Measurements from ENCODE around the gene BTNL9.
A peak's percentile ranks its signal among the peaks of the same experiment; 100 is the strongest.
"Not testable (repeated sequence)": the region's sequence is repeated elsewhere in the genome, so short reads cannot be mapped to it uniquely, and the experiment has no call there.

The BTNL9 gene

DNA sequence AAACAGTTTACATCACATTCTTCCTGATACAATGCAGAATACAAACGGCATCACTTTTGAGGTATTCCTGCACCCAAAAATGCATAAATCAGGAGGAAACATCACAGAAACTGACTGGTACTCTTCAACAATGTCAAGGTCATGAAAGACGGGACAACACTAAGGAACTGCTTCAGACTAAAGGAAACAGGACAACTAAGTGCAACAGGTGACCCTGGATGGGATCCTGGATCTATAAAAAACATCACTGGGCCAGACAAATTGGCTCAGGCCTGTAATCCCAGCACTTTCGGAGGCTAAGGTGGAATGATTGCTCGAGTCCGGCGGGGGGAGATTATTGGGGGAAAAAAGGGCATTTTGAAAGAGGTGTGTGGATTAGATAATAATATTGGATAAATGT lies 22.6 kb downstream of the BTNL9 start:
- DNase-seq, result no peak

DNA sequence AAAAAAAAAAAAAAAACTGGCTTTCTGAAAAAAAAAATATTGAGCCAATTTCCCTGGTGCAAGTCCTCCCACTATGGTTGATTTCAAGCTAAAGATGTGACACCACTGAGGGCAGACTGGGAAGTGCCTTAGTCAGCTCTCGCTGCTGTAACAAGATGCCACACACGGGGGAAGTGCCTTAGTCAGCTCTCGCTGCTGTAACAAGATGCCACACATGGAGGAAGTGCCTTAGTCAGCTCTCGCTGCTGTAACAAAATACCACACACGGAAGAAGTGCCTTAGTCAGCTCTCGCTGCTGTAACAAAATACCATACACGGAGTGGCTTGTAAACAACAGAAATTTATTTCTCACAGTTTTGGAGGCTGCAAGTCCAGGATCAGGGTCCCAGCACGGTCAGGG lies 23.4 kb downstream of the BTNL9 start:
- DNase-seq, result no peak

DNA sequence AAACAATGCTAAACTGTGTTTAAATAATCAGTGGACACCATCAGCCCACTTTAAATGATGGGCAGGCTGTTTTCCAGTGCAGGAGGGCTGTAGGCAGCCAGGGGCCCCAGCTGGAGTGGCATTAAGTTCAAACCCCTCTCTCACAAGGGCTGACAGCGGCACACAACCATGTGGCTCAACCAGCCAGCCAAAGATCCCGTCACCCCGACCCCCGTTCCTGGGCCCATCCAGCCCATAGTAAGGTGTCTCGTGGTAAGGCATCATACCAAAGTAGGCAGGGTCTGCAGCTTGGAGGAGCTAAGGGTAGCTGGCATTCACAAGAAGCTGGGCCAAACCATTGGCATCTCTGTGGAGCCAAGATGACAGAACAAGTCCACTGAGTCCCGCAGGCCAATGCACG lies 24.9 kb downstream of the BTNL9 start:
- DNase-seq, result no peak

DNA sequence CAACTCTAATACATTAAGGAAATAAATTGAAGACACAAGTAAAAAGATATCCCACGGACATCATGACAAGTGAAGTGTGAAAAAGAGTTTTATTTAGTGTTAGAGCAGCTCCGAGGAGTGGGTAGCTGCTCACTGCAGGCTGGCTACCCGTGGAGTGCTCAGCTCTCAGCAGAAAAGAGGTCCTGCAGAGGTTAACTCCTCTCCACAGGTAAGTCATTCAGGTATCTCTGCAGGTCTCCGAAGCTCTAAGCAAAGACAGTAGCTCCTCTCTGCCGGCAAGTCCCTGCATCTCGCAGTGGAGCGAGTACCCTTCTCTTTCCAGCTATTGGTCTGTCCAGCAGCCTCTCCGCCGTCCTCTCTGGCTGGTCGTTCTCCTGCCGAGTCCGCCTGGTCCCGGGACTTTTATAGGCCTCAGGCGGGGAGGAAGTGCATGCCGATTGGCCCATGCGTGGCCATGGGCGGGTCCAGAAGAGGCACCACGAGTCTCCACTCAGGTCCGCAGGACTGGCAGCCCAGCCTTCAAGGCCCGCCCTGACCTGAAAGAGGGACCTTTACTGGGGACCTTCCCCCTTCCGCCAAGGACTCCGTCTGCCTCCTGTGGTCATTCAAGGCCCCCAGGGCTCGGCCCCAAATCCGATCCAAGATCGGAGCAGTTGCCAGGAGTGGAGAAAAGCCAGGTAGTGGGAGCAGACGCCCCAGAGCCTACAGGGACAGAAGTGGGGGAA lies 29.9 kb downstream of the BTNL9 start:
- DNase-seq, result no peak

DNA sequence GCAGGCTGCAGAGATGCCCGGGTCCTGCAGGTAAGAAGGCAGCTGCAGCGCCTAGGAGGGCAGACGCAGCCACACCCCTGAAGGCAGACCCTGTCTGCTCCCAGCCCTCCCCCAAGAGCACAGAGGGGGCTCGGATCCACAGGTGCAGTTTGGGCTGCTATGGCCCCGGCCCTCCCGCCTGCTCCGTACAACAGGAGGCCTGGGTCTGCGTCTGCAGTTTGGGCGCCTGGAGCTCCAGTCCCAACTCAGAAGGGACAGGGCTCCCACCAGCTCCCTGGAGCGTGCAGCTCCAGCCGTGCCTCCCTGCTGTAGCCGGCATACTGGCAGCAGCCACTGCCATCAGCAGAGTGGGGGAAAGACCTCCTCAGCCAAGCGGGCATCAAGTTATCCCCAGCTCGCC lies 30.5 kb downstream of the BTNL9 start:
- DNase-seq, result no peak

DNA sequence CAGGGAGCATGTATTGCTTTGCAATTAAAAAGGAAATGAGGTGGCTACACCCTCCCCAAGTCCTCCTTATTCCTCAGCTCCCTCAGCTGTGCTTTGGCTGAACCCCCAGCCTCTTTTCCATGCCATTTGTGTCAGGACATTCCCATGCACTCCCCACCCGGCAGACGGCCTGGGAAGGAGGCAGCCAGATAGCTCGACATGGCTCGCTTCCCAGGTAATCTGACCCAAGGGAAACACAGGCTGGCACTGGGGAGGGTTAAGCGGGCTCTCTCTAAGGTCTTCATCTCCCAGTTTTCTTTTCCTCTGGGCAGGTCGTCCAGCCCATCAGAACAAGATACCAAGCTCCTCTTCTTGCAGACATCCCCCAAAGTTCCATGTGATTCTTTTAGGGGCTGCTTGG lies 31.2 kb downstream of the BTNL9 start:
- no peak for DNase-seq

DNA sequence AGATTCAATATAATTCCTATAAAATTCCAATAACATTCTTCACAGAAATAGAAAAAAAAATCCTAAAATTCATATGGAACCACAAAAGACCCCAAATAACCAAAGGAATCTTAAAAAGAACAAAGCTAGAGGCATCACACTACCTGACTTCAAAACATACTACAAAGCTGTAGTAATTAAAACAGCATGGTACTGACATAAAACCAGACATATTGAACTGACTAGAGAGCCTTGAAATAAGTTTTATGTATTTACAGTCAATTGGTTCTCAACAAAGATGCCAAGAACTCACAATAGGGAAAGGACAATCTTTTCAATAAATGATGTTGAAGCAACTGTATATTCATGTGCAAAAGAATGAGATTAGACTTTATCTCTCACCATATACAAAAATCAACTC lies 36.9 kb downstream of the BTNL9 start:
- no peak for DNase-seq

DNA sequence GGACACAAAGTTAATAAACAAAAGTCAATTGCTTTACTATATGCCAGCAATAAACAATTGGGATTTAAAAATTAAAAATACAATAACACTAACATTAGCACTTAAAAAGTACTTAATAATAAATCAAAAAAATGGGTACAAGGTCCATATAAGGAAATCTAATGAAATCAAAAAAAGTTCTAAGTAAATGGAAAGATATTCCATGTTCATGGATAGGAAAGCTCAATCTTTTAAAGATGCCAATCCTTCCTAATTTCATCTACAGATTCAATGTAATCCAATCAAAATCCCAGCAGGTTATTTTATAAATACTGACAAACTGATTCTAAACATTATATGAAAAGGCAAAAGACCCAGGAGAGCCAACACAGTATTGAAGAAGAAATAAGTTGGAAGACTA lies 41.9 kb downstream of the BTNL9 start:
- no peak for DNase-seq

DNA sequence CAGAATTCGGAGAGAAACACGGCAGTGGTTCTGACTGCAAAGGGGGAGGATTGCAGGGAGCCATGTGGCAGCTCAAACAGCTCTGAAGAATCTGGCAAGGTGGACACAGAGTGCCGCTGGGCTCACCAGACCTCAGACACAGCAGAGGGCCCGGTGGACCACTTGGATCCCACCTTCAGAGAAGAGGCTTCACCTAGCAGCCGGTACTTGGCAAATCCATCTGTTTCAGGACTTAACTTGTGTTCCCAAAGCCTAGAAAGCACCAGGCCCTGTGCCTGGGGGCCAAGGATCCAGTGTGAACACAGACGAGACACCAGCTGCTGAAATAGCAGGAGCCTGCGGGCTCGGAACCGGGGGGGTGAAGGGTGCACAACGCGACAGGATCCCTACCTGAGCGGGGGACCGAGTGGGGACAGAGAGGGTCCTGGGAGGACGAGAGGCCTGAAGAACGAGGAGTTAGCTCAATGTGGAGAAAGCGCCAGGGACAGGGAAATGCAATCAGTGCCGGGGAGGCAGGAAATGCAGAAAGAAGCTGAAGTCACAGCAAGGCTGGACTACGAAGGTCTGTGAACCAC lies 44.6 kb downstream of the BTNL9 start:
- DNase-seq, result no peak

DNA sequence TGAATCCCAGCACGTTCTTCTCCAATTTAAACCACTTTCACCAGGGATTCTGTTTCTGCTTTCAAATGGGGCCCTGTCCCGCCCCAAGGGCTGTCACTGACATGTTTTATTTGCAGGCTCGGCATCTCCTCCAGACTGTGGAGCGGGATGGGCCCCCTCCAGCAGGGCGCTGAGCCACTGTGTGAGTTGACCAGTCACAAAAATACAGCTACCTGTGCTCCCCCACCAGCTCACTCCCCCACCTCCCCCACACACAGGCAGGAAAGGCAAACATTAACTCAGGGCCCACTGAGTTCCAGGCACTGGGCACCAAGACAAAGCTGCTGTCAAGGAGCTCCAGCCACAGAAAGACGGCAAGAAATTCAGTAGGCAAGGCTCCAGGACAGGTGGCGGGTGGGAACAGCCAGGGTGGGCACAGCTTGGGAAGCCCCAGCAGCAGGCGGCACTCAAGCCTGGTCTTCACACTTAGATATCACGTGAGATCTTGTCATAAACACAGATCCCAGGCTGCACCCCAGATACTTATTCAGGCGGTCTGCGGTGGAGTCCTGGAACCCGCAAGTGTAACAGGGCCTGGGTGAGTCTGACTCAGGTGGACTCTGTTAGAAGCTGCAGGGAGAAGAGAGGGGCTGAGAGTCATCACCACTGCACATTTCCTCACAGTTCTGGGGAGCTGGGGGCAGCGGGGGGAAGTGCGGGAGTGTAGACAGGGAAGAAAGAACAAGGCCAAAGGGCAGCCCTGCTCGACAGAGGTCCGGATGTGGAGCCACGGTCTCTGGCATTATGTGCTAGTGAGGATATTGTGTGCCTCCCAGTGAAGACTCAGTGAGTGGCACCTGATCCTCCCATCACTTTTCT lies 46.2 kb downstream of the BTNL9 start:
- no peak for DNase-seq

DNA sequence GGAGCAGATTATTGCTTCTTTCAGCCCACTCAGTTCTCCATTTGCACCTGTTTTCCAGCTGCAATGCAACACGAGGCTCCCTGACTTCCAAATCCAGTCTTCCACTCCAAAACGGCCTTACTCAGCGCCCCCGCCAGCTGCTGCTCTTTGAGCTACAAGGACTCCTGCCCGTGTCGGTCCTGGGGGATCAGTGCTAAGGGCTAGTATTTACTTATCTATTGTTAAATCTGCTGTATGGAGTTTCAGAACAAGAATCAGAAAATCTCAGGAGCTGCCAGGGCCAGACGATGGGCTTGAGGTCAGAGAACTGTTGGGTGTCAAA lies 46.8 kb downstream of the BTNL9 start:
- no peak for DNase-seq

DNA sequence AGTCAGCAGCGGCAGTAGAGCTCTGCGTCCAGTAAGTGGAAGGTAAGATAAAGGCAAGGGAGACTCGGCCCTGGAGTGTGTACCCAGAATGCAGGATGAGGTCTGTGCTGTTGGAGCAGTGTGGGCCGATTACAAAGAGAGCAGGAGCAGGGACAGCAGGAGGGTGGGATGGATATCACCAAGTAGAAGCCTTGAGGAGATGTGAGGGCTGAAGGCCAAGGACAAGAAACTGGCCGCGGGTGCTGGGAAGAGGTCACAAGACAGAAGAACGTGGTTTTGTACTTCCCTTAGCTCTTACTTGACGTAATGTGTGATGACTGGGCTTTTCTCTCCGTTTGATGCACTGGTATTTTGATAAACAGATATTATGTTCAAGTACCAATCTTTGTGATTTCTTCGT lies 47.2 kb downstream of the BTNL9 start:
- no peak for DNase-seq

DNA sequence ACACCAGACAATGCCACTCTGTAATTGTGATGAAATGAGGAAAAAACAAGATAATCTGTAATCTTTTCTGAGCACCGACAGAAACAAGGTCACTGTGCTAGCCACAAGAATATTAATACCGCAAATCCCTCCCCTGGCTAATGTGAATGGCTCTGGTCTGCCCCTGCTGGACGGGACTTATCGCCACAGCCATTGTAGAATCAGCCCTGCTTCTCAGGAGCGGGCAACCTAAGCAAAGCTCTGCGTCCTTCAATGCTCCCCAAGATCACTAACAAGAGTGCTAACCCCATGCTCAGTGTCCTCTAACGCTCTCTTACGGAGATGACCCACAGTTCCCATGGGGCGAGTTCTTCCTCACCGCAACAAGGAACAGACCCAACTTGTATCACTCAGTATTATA lies 48.2 kb downstream of the BTNL9 start:
- DNase-seq, result peak; percentile 11

DNA sequence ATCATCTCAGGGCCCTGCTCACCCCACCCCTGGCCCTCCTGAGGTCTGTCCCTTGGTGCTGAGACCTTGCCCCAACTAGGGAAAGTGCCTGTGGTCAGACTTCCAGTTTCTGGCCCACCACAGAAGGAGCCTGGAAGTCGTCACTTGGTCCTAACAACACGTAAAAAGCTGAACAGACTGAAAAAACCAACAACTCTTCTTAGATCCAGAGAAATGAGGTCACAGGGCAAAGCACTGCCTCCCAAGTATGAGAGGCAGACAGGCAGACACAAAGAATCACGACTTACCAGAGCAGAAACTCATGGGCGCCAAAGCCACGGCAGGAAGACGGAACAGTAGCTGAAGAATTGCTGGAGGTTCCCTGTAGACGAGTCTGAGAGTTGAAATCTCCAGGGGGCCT lies 52.4 kb downstream of the BTNL9 start:
- DNase-seq, result no peak

DNA sequence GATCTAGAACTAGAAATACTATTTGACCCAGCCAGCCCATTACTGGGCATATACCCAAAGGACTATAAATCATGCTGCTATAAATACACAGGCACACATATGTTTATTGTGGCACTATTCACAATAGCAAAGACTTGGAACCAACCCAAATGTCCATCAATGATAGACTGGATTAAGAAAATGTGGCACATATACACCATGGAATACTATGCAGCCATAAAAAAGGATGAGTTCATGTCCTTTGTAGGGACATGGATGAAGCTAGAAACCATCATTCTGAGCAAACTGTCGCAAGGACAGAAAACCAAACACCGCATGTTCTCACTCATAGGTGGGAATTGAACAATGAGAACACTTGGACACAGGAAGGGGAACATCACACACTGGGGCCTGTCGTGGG lies 55.1 kb downstream of the BTNL9 start:
- DNase-seq, result not testable (repeated sequence)

DNA sequence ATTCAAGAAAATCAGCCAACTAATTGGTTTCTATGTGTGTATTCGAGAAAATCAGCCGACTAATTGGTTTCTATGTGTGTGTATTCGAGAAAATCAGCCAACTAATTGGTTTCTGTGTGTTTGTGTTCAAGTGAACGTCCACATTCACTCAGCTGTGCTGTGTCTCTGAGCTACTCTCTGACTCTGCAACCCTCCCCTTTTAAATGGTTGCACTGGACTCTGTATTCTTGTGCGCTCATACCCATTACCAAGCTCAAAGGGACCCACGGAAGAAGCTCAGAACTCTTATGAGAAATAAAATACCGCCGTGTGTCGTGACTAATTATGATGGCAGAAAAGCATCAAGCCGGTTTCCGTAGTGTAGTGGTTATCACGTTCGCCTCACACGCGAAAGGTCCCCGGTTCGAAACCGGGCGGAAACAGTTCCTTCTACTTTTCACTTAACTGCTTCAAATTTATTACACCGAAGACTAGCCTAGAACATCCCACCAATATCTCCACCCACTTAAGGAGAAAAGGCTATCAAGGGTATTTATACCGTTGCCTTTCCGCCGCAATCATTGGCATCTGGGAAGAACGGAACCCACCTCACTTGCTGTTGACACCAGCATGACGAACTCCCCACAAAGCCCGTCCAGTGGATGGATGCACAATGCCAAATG lies 56.8 kb downstream of the BTNL9 start:
- DNase-seq, result not testable (repeated sequence)

DNA sequence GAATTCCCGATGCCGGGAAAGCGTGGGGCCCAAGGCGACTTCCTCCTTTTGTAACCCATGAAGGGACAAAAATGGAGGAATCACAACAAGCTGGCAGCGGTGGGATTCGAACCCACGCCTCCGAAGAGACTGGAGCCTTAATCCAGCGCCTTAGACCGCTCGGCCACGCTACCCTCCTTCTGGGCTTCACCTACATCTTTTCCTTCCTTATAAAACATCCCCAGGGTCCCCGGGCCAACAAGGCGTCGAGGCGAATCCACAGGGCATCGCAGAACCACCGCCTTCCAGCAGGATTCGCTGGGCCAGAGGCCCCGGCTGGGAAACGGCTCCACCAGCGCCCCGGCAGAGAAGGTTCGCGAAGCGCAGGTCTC lies 57.3 kb downstream of the BTNL9 start:
- not testable (repeated sequence) for DNase-seq

DNA sequence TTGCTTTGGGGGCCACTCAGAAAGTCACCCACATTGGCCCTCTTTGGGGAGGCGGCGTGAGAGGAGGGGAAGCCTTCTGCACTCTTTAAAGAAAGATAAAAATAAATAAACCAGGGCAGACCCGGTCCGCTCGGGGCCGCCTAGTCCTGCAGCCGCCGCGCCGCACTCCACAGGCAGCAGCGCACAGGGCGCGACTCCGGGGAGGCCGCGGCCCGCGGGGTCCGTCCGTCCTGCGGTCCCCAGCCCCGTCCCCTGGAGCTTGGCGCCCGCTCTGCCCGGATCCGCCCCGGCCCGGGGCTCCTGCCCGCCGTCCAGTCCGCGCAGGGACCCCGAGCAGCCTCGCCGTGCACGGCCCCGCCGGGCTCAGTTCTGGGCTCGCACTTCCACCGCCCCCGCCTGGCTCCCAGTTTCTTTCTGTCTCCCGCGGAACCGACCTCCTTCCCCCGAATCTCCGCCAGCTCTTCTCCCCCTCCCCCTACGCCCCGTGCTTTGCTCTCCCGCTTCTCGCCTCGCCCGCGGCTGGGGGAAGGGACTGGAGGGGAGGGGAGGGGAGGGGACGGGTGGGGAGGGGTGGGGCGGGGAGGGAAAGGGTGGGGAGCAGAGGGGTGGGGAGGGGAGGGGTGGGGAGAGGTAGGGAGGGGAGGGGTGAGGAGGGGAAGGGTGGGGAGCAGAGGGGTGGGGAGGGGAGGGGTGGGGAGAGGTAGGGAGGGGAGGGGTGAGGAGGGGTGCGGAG lies 57.9 kb downstream of the BTNL9 start:
- DNase-seq, result not testable (repeated sequence)

DNA sequence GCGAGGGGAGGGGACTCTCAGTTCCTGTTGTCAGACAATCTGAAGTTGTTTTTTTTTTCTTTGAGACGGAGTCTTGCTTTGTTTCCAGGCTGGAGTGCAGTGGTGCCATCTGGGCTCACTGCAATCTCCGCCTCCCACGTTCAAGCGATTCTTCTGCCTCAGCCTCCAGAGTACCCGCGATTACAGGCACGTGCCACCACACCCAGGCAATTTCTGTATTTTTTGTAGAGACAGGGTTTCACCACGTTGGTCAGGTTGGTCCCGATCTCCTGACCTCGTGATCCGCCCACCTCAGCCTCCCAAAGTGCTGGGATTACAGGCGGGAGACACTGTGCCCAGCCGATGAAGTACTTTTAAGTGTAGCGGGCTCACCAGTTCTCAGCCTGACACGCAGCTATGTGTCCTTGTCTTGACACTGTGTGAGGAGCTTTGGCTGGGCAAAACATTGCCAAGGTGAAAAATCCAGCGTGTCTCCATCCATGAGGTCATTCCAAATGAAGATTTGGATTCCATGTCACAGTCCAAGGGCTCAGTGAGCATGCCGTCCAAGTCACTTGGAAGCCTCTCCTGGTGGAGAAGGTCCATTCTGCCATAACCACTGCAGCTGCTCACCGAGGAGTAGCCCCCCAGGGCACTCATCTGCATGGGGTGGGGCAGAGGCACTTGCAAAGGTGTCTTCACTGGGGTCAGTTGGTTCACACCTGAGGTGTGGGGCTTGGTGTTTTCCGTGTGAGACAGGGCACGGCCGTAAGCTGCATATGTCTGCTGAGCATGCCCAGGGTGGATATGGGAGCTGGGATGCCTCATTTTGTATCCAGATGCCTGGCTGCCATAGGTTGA lies 58.9 kb downstream of the BTNL9 start:
- no peak for DNase-seq

DNA sequence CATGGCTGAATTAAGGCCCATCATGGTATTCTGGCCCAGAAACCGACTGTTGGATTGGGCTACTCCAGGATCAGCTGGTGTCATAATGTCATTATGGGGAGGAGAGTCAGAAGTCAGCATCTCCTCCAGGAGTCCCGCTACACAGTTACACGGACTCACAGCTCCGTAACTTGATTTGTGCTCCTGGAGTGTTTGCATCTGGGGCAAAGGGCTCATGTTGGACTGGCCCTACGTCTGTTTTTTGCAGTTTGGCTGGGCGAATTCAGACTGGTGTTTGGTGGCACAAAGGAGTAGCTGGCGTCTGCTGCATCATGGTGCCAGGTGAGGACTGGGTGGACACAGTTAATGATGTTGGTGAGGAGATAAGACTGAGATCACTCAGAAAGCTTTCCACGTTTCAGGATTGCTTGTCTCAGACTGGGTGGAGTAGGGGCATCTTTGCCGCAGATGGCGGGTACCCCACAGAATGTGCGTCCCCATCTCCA lies 59.6 kb downstream of the BTNL9 start:
- DNase-seq, result no peak

DNA sequence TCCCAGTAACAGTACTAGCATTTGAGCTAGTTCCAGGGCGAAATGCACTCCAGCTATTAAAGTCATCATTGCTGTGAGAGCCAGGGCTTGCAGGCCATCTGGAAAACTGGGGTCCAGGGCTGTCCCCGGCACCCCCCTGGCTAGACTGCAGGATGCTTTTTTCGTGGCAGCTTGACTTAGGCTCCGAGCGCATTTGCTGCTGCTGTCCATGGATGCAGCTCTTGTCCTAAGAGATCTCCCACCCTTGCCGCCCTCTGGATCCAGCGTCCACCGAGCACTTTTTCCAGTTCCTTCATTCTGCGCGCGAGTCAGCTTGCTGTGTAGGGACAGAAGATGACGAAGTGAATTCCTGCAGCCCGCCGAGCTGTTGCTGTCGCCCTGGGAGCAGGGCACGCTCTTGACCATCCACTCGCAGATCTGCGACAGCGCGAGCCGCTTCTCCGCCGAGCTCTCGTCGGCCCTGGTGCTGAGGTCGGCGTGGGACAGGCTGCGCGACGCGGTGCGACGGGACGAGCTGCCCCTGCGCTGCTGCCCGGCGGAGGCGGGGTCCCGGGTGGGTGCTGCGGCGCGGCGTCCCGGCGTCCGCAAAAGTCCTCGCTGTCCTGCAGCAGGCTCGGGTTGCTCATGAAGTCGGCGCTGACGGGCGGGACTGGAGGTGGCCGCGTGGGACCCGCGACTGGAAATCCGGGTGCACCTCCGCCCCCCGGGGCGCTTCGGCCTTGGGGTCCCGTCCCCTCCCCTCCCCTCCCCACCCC lies 60.2 kb downstream of the BTNL9 start:
- DNase-seq, result no peak

Data from HCEC 1CT (cell line).